ENCODE data around the gene AGK. TPM values are rescaled to one million over a fixed set of nuclear protein-coding genes. Genes with fewer than 3 reads are reported as not detected.

Gene AGK
- total RNA-seq, 1 donor: 28.7 TPM

- DNase-seq (ENCODE audit: low read depth): no peak
- no peak overlapping the region for H3K4me3 ChIP-seq (ENCODE audit: low read depth, low read length)
- no peak for TF ChIP-seq CTCF (IDR thresholded peaks at IDR 0.05; ENCODE audit: insufficient read depth, low read length)
Measured at GRCh38 chr7:141612861-141613260, 61.7 kb downstream of the AGK start.

- no peak for TF ChIP-seq CTCF (IDR thresholded peaks at IDR 0.05; ENCODE audit: insufficient read depth, low read length)
- no peak for DNase-seq (ENCODE audit: low read depth)
- no peak overlapping the region for H3K4me3 ChIP-seq (ENCODE audit: low read depth, low read length)
Measured at GRCh38 chr7:141617280-141617679, 66.1 kb downstream of the AGK start.

GRCh38 chr7:141619745-141620144 is 68.5 kb downstream of the AGK start:
- no peak for DNase-seq (ENCODE audit: low read depth)
- H3K4me3 ChIP-seq (ENCODE audit: low read depth, low read length): no peak overlapping the region
- no peak for TF ChIP-seq CTCF (IDR thresholded peaks at IDR 0.05; ENCODE audit: insufficient read depth, low read length)

- TF ChIP-seq CTCF (IDR thresholded peaks at IDR 0.05; ENCODE audit: insufficient read depth, low read length): no peak
- no peak for DNase-seq (ENCODE audit: low read depth)
- no peak overlapping the region for H3K4me3 ChIP-seq (ENCODE audit: low read depth, low read length)
Measured at GRCh38 chr7:141624763-141625162, 73.6 kb downstream of the AGK start.

- DNase-seq (ENCODE audit: low read depth): no peak
- no peak overlapping the region for H3K4me3 ChIP-seq (ENCODE audit: low read depth, low read length)
- no peak for TF ChIP-seq CTCF (IDR thresholded peaks at IDR 0.05; ENCODE audit: insufficient read depth, low read length)
Measured at GRCh38 chr7:141630621-141631020, 79.4 kb downstream of the AGK start.

- no peak for TF ChIP-seq CTCF (IDR thresholded peaks at IDR 0.05; ENCODE audit: insufficient read depth, low read length)
- no peak overlapping the region for H3K4me3 ChIP-seq (ENCODE audit: low read depth, low read length)
- DNase-seq (ENCODE audit: low read depth): no peak
Measured at GRCh38 chr7:141631525-141631924, 80.3 kb downstream of the AGK start.

GRCh38 chr7:141634065-141634464 is 82.9 kb downstream of the AGK start:
- no peak overlapping the region for H3K4me3 ChIP-seq (ENCODE audit: low read depth, low read length)
- TF ChIP-seq CTCF (IDR thresholded peaks at IDR 0.05; ENCODE audit: insufficient read depth, low read length): no peak
- no peak for DNase-seq (ENCODE audit: low read depth)

Data from fibroblast of the aortic adventitia (primary cell).